Naive B cell (primary cell): ENCODE results near the gene DOLK. TPM values are rescaled to one million over a fixed set of nuclear protein-coding genes. Genes with fewer than 3 reads are reported as not detected.
A peak's percentile ranks its signal among the peaks of the same experiment; 100 is the strongest.

Experiments used
- ATAC-seq, 2 donors: fragments of 150-1000 bp; cut with Tn5 transposase; 2 replicates each; pipeline ENCODE4 v1.10.0; 2021; ENCODE audit warnings: low read depth in 2 of 2, mild to moderate bottlenecking in 2 of 2, moderate library complexity in 2 of 2
- DNase-seq: peaks from one replicate; pipeline ENCODE4 v3.0.0; 2022
- H3K27ac Mint-ChIP-seq, 6 donors: one replicate each; pipeline ENCODE4 v1.8.0; 2020 to 2022; ENCODE audit warnings: mild to moderate bottlenecking in 6 of 6, mixed read lengths in 6 of 6, moderate library complexity in 5 of 6, inconsistent platforms in 2 of 6
- H3K27me3 Mint-ChIP-seq, 3 donors: one replicate each; pipeline ENCODE4 v1.8.0; 2021 to 2022; ENCODE audit warnings: mixed read lengths in 3 of 3, mild to moderate bottlenecking in 1 of 3
- H3K36me3 Mint-ChIP-seq, 2 donors: one replicate each; pipeline ENCODE4 v1.8.0; 2020 to 2022; ENCODE audit warnings: mixed read lengths in 2 of 2, inconsistent platforms in 1 of 2, mild to moderate bottlenecking in 1 of 2
- H3K4me1 Mint-ChIP-seq, 3 donors: one replicate each; pipeline ENCODE4 v1.8.0; 2020 to 2022; ENCODE audit warnings: mixed read lengths in 3 of 3, inconsistent platforms in 1 of 3, mild to moderate bottlenecking in 1 of 3, moderate library complexity in 1 of 3
- H3K4me3 Mint-ChIP-seq, 8 donors: one replicate each; pipeline ENCODE4 v1.8.0; 2020 to 2022; ENCODE audit warnings: mild to moderate bottlenecking in 8 of 8, mixed read lengths in 8 of 8, moderate library complexity in 8 of 8, inconsistent platforms in 2 of 8
- H3K9me3 Mint-ChIP-seq, 7 donors: one replicate each; pipeline ENCODE4 v1.8.0; 2020 to 2022; ENCODE audit warnings: mixed read lengths in 7 of 7, mild to moderate bottlenecking in 5 of 7, inconsistent platforms in 2 of 7, moderate library complexity in 1 of 7
- polyA plus RNA-seq, 6 donors: library from polyadenylated mRNA; unstranded; fragments of 300-500 nt; fragmentation: Illumina TruSeq; gene quantifications; one replicate each; pipeline ENCODE4 v1.2.3, GENCODE V29; 2021; ENCODE audit warnings: low read depth in 6 of 6

The DOLK gene
- polyA plus RNA-seq, 6 donors from 2014 or later = 9.3 to 14.2 (median 10.4) TPM

DNA sequence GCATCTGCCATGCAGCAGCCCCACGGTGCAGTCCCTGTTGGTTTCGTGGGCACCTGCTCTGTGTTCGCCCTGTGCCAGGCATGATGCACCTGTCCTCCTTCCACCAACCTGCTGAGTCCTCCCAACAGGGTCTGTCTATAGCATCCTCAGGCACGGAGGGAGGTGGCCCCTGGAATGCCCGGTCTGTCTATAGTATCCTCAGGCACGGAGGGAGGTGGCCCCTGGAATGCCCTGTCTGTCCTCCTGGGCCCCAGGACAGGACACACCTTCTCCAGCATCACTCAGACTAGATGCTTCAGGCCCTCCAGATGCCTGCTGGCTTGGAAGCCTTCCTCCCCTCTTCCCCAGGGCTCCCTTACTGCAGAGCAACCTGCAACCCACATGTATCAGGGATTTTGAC is 36.5 kb downstream of the DOLK start:
- no peak for DNase-seq
- H3K27ac Mint-ChIP-seq = no peak overlapping the region
- H3K9me3 Mint-ChIP-seq = no peaks in the 10 kb centered on the region
- peaks cover 14 to 21% of the 10 kb centered on the region in 2 donors for H3K36me3 Mint-ChIP-seq
- H3K27me3 Mint-ChIP-seq = no peaks in the 10 kb centered on the region
- peaks cover 12 to 17% (median 17%) of the 10 kb centered on the region in 3 donors for H3K4me1 Mint-ChIP-seq
- ATAC-seq = no peak
- no peak overlapping the region for H3K4me3 Mint-ChIP-seq

DNA sequence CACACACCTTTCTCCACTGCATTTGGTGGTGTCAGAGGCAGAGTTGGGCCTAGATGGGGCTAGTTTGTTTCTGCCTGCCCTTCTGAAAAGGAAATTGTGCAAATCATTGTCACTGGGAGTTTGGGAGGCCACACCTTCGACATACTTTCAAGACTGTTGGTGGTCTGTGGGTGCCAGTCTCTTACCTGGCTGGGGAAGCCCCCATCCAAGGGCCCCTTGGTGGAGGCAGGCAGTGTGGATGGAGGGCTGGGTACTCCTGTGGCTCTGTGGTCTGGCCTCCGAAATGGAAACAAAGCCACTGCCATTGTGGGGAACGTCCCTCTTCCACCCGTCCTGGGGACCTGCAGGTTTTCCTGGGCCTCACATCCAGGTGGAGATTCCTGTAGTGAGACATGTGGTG is 37.5 kb downstream of the DOLK start:
- Mint-ChIP-seq H3K4me3 (no peak overlapping the region), H3K4me1 (peaks cover 14 to 17% (median 17%) of the 10 kb centered on the region in 3 donors), H3K27ac (peak overlapping the region in 1 of 6 donors; percentile 69), H3K9me3 (no peaks in the 10 kb centered on the region), H3K27me3 (no peaks in the 10 kb centered on the region), H3K36me3 (peaks cover 14 to 21% of the 10 kb centered on the region in 2 donors)
- ATAC-seq (no peak), DNase-seq (no peak)

DNA sequence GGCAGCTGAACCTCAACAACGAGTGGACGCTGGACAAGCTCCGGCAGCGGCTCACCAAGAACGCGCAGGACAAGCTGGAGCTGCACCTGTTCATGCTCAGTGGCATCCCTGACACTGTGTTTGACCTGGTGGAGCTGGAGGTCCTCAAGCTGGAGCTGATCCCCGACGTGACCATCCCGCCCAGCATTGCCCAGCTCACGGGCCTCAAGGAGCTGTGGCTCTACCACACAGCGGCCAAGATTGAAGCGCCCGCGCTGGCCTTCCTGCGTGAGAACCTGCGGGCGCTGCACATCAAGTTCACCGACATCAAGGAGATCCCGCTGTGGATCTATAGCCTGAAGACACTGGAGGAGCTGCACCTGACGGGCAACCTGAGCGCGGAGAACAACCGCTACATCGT is 39.0 kb downstream of the DOLK start:
- peaks cover 14 to 17% (median 16%) of the 10 kb centered on the region in 3 donors for H3K4me1 Mint-ChIP-seq
- H3K9me3 Mint-ChIP-seq = no peaks in the 10 kb centered on the region
- H3K27me3 Mint-ChIP-seq = no peaks in the 10 kb centered on the region
- H3K36me3 Mint-ChIP-seq = peaks cover 14 to 21% of the 10 kb centered on the region in 2 donors
- H3K27ac Mint-ChIP-seq = peak overlapping the region in 3 of 6 donors; percentile 38 to 85 (median 78)
- DNase-seq (no peak), ATAC-seq (no peak)
- no peak overlapping the region for H3K4me3 Mint-ChIP-seq

DNA sequence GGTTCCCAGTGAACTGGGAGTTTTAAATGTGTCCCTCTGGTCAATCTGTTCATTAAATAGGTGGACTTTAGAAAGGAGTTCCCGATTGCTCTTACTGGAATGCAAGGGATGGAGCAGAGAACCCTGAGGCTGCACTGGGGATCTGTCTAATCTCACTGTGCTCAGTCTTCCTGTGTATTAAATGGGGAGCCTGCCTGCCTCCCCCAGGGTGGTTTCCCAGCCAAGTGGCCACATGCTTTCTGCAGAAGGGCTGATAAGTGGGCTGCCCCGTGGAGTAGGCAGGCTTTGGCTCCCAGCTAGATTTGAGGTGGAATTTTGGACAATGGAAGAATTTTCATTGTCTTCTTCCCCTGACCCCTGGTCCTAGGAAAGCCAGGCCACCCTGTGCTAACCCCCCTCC is 40.7 kb downstream of the DOLK start:
- no peaks in the 10 kb centered on the region for H3K27me3 Mint-ChIP-seq
- no peak for DNase-seq
- ATAC-seq = no peak
- H3K36me3 Mint-ChIP-seq = peaks cover 14 to 21% of the 10 kb centered on the region in 2 donors
- peak overlapping the region in 1 of 6 donors; percentile 66 for H3K27ac Mint-ChIP-seq
- H3K9me3 Mint-ChIP-seq = no peaks in the 10 kb centered on the region
- H3K4me1 Mint-ChIP-seq = peaks cover 11 to 20% (median 14%) of the 10 kb centered on the region in 3 donors
- peak overlapping the region in 1 of 8 donors; percentile 54 for H3K4me3 Mint-ChIP-seq

DNA sequence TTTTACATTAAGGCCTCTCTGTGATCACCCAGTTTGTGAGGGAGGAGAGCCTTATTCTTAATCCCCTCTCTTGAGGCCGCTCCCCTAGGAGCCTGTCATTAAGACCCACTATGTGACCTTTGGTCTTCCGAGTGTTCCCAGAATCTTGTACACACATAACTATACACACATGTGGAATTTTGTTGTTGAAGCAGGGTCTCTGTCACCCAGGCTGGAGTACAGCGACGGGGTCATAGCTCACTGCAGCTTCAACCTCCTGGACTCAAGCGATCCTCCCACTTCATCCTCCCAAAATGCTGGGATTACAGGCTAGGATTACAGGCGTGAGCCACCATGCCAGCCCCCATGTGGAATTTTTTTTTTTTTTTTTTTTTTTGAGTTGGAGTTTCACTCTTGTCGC is 41.4 kb downstream of the DOLK start:
- Mint-ChIP-seq H3K4me3 (no peak overlapping the region), H3K27me3 (no peaks in the 10 kb centered on the region), H3K9me3 (no peaks in the 10 kb centered on the region), H3K4me1 (peaks cover 15 to 22% (median 15%) of the 10 kb centered on the region in 3 donors), H3K27ac (peak overlapping the region in 3 of 6 donors; percentile 57 to 85 (median 65)), H3K36me3 (peaks cover 14 to 21% of the 10 kb centered on the region in 2 donors)
- no peak for DNase-seq
- no peak for ATAC-seq

DNA sequence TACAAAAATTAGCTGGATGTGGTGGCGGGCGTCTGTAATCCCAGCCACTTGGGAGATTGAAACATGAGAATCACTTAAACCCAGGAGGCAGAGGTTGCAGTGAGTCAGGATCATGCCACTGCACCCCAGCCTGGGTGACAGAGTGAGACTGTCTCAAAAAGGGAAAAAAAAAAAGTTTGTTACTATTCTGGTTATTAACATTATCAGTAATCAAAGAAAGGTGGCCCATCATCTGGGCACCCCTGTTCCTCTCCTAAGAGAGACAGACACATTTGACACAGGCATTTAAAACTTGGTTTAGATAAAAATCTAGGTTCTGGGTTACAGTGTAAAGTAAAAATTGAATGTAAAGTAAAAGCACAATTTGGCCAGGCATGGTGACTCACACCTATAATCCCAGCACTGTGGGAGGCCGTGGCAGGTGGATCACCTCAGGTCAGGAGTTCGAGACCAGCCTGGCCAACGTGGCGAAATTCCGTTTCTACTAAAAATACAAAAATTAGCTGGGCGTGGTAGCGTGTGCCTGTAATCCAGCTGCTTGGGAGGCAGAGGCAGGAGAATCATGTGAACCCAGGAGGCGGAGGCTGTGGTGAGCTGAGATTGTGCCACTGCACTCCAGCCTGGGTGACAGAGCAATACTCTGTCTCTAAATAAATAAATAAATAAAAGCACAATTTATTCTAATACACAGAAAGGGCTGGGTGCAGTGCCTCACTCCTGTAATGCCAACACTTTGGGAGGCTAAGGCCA is 43.4 kb downstream of the DOLK start:
- peaks cover 24 to 40% (median 26%) of the 10 kb centered on the region in 3 donors for H3K4me1 Mint-ChIP-seq
- no peaks in the 10 kb centered on the region for H3K9me3 Mint-ChIP-seq
- no peak overlapping the region for H3K4me3 Mint-ChIP-seq
- no peaks in the 10 kb centered on the region for H3K27me3 Mint-ChIP-seq
- H3K36me3 Mint-ChIP-seq = peaks cover 13 to 18% of the 10 kb centered on the region in 2 donors
- no peak for ATAC-seq
- no peak for DNase-seq
- peak overlapping the region; percentile 41 to 99 (median 87) for H3K27ac Mint-ChIP-seq

DNA sequence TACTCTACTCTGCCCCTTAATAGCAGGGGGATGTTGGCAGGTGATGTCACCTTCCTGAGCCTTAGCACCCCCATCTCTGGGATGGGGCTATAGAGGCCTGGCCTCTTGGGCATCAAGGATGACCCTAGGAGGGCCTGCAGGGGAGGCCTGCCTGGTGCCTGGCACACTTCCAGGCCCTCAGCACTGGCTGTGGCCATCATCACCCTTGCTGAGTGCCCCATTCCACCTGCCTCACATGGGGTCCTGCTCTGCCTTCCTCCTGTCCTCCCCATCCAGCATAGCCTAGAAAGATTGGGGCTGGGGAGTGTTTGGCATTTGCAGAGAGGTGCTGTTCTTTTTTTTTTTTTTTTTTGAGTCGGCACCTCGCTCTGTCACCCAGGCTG is 44.3 kb downstream of the DOLK start:
- peaks cover 28 to 41% (median 30%) of the 10 kb centered on the region in 3 donors for H3K4me1 Mint-ChIP-seq
- no peak for DNase-seq
- H3K27me3 Mint-ChIP-seq = no peaks in the 10 kb centered on the region
- peaks cover 4 to 9% of the 10 kb centered on the region in 2 donors for H3K36me3 Mint-ChIP-seq
- peak overlapping the region; percentile 91 to 99 (median 98) for H3K27ac Mint-ChIP-seq
- ATAC-seq = no peak
- H3K9me3 Mint-ChIP-seq = no peaks in the 10 kb centered on the region
- H3K4me3 Mint-ChIP-seq = peak overlapping the region in 6 of 8 donors; percentile 74 to 89 (median 80)

DNA sequence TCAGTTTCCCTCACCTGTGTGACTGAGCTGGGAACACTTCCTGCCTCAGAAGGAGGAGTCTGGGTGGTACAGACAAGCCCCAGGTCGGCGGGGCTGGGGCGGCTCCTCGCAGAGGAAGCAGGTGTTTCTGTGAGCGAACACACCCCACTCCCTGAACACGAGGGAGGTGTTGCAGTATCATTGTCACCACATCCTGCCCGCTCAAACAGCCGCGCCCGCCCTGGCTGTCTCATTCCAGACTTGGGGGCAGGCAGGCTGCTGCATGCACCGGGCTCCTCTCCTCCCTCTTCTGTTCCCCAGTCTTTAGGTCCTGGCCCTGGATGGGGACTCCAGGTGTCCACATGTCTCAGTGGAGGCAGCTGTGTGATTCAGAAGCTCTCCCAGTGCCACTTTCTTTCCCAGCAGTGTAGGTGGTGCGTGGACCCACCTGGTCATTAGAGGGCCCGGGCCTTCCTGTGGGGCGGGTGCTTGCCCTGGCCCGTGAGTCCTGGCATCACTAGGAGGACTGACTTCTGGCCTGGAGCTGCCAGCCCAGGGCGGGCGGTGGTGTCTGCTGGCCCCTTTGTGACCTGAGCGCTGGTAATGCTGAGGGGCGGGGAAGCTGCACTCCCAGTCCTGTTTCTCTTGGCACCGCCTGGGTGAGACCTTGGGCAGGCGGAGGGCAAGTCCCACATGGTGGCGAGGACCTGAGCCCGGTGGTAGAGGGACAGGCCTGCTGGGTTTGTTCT is 44.9 kb downstream of the DOLK start:
- Mint-ChIP-seq H3K27ac (peak overlapping the region; percentile 91 to 99 (median 98)), H3K27me3 (no peaks in the 10 kb centered on the region), H3K4me3 (peak overlapping the region; percentile 49 to 90 (median 80)), H3K36me3 (peaks cover 0 to 4% of the 10 kb centered on the region in 2 donors), H3K9me3 (no peaks in the 10 kb centered on the region), H3K4me1 (peaks cover 28 to 45% (median 30%) of the 10 kb centered on the region in 3 donors)
- DNase-seq (peak; percentile 85), ATAC-seq (peak; percentile 99)

DNA sequence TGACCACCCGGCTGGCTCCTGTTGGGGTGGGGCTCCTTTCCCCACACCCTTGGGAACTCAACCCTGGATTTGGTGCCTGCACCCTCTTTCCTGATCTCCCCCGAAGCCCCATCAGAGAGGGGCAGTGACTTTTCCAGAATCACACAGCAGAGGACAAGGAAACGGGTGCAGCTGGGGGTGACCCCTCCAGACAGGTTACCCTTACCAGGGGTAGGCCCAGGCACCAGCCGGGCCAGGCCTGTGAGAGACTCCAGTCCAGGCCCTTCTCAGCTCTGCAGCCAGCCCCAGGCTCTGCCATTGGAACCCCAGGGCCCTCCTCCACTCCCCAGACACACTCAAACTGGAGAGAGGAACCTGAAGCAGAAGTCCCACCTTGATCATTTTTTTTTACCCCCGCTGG is 45.6 kb downstream of the DOLK start:
- peak in 1 of 2 donors; percentile 24 for ATAC-seq
- Mint-ChIP-seq H3K4me1 (peaks cover 28 to 45% (median 30%) of the 10 kb centered on the region in 3 donors), H3K9me3 (no peaks in the 10 kb centered on the region)

DNA sequence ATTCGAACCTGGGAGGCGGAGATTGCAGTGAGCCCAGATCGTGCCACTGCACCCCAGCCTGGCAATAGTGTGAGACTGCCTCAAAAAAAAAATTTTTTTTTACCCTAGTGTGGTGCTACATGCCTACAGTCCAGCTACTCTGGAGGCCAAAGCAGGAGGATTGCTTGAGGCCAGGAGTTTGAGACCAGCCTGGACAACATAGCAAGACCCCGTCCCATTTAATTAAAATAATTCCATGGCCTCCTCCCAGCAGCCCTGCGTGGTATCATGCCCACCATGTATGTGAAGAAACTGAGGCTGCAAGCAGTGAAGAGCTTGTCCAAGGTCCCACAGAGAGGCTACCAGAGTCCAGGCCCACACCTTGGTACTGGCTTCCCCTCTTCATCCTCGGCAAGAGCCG is 46.0 kb downstream of the DOLK start:
- no peak for ATAC-seq
- peaks cover 25 to 43% (median 34%) of the 10 kb centered on the region in 3 donors for H3K4me1 Mint-ChIP-seq
- H3K9me3 Mint-ChIP-seq = no peaks in the 10 kb centered on the region

More for the DNA sequence above, 45.6 kb downstream of the DOLK start:
- H3K27ac Mint-ChIP-seq = peak overlapping the region; percentile 91 to 99 (median 98)
- no peaks in the 10 kb centered on the region for H3K36me3 Mint-ChIP-seq
- DNase-seq = no peak
- peak overlapping the region; percentile 49 to 90 (median 80) for H3K4me3 Mint-ChIP-seq
- H3K27me3 Mint-ChIP-seq = no peaks in the 10 kb centered on the region

DNA sequence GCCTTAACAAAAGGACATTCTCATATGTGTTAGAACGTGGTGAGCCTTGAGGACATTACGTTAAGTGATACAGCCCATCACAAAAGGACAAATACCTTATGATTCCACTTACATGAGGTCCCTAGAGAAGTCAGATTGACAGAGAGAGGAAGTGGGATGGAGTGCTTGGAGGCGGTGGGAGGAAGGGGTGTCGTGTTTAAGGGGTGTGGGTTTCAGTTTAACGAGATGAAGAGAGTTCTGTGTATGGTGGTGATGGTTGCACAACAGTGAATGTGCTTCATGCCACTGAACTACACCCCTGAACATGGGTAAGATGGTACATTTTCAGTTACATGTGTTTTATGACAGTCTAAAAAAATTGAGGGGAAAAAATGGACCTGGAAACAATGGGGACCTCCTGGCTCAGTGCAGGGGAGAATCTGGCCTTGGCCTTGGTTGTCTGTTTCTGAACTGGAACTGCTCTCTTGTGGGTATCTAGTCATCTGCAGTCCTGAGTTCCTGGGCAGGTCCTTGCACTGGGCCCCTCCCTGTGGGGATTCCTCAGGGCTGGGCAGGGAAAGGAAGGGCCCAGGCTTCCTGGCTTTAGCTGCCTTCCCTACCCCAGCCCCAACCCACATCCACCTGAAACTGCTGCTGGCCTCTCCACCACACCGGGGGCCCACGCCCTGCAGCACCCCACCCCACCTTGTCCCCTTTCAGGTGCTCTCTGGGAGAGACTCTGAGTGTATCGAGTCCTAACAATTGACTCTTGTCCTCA is 47.7 kb downstream of the DOLK start:
- Mint-ChIP-seq H3K9me3 (no peaks in the 10 kb centered on the region), H3K36me3 (peaks cover 0 to 3% of the 10 kb centered on the region in 2 donors), H3K27ac (peak overlapping the region; percentile 66 to 99 (median 90)), H3K4me1 (peaks cover 29 to 51% (median 41%) of the 10 kb centered on the region in 3 donors), H3K27me3 (no peaks in the 10 kb centered on the region), H3K4me3 (peak overlapping the region in 7 of 8 donors; percentile 2 to 70 (median 25))
- DNase-seq (no peak), ATAC-seq (no peak)

More for the DNA sequence above, 46.0 kb downstream of the DOLK start:
- Mint-ChIP-seq H3K36me3 (no peaks in the 10 kb centered on the region), H3K27ac (peak overlapping the region; percentile 41 to 99 (median 90)), H3K4me3 (peak overlapping the region in 5 of 8 donors; percentile 5 to 74 (median 29)), H3K27me3 (no peaks in the 10 kb centered on the region)
- DNase-seq = no peak

DNA sequence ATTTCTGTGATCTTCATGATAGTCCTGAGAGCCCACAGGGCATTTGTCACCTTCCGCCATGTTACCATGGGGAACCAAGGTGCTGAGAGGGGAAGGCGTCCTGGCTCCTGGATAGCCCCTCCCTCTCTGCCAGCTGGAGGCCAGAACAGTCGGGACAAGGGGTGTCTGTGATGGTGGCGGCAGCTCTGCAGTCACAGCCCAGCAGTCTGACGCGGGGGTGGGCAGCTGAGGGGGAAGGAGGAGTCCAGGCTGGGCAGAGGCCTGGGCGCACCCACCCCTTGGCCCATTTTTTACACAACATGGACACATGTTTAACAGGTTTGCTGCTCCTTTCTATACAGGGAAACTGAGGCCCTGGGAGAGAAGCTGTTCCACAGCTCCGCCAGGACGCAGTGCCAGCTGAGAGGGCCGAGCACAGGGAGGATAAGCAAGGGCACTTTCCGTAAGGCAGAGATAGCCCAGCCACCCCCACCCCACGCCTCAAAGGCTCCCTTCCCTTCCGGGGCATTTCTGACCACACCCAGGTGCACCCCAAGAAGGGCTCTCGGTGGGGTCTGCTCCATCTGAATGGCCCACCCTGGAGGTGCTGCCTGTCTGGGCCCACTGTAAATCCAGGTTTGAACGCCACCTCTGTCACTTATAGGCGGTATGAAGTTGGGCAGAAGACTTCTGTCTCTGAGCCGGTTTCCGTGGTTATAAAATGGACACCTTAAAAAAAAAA is 48.4 kb downstream of the DOLK start:
- no peak for DNase-seq
- H3K4me1 Mint-ChIP-seq = peaks cover 30 to 52% (median 43%) of the 10 kb centered on the region in 3 donors
- H3K9me3 Mint-ChIP-seq = no peaks in the 10 kb centered on the region
- peaks cover 0 to 4% of the 10 kb centered on the region in 2 donors for H3K36me3 Mint-ChIP-seq
- H3K4me3 Mint-ChIP-seq = peak overlapping the region in 2 of 8 donors; percentile 2 to 25
- H3K27ac Mint-ChIP-seq = peak overlapping the region; percentile 66 to 99 (median 90)
- ATAC-seq = no peak
- H3K27me3 Mint-ChIP-seq = no peaks in the 10 kb centered on the region
